Measurements from ENCODE around the gene TCN2. TPM values are rescaled to one million over a fixed set of nuclear protein-coding genes. Genes with fewer than 3 reads are reported as not detected.
A peak's percentile ranks its signal among the peaks of the same experiment; 100 is the strongest.

Gene TCN2
- total and polyA plus RNA-seq, 9 of the 15 experiments (the other 6 are each of a cell fraction or from before 2014, with no cell fraction given) = 0.88 to 5.4 (median 1.7) TPM

- TF ChIP-seq THRA (IDR thresholded peaks at IDR 0.05) = no peak
- TF ChIP-seq CTBP1 (IDR thresholded peaks at IDR 0.05; ENCODE audit: borderline replicate concordance) = peak; percentile 21; the same call in 1 of the 2 replicates
- TF ChIP-seq E4F1 (CRISPR knock-in tag; IDR thresholded peaks at IDR 0.05; ENCODE audit: borderline replicate concordance) = no peak
- peak; percentile 29; the same call in 1 of the 2 replicates for TF ChIP-seq CXXC5 (CRISPR knock-in tag; IDR thresholded peaks at IDR 0.05)
- peak; percentile 99 for TF ChIP-seq MXI1 (IDR thresholded peaks at IDR 0.05; ENCODE audit: low read depth, low read length)
- TF ChIP-seq CBX1 (IDR thresholded peaks at IDR 0.05; ENCODE audit: low read depth) = no peak
- TF ChIP-seq ZFP1 (CRISPR knock-in tag; IDR thresholded peaks at IDR 0.05) = no peak
- TF ChIP-seq PBX2 (CRISPR knock-in tag; IDR thresholded peaks at IDR 0.05; ENCODE audit: low read depth) = no peak
- no peak for TF ChIP-seq PBX2 (tag; conservative IDR thresholded peaks at IDR 0.05; ENCODE audit: low read depth)
- no peak for TF ChIP-seq ZNF584 (CRISPR knock-in tag; IDR thresholded peaks at IDR 0.05; ENCODE audit: low read depth)
- no peak for TF ChIP-seq RBM39 (optimal IDR thresholded peaks at IDR 0.05; ENCODE audit: low read depth, low read length)
- TF ChIP-seq ZNF764 (CRISPR knock-in tag; IDR thresholded peaks at IDR 0.05; ENCODE audit: low read depth) = no peak
- no peak for TF ChIP-seq ZNF3 (CRISPR knock-in tag; IDR thresholded peaks at IDR 0.05)
- no peak for TF ChIP-seq ZNF282 (CRISPR knock-in tag; IDR thresholded peaks at IDR 0.05)
- TF ChIP-seq HMGN3 (IDR thresholded peaks at IDR 0.05; ENCODE audit: borderline replicate concordance, extremely low read depth, insufficient read length, low read depth, low read length) = no peak
- TF ChIP-seq USF1 (CRISPR knock-in tag; IDR thresholded peaks at IDR 0.05) = peak; percentile 84
- TF ChIP-seq ZFP30 (CRISPR knock-in tag; IDR thresholded peaks at IDR 0.05; ENCODE audit: borderline replicate concordance) = no peak
- no peak for TF ChIP-seq SP2 (IDR thresholded peaks at IDR 0.05; ENCODE audit: extremely low read depth, low read depth, low read length, poor library complexity, severe bottlenecking)
- TF ChIP-seq ATF4 (CRISPR knock-in tag; IDR thresholded peaks at IDR 0.05) = no peak
- TF ChIP-seq POLR2AphosphoS2 (IDR thresholded peaks at IDR 0.05; ENCODE audit: low read length) = no peak
Observed at GRCh38 chr22:30591588-30592359, 15.2 kb upstream of the TCN2 start, which contains the start of gene PES1 (continued).

All from K562 (cell line).